Measurements from ENCODE around the gene ASIC4.

The ASIC4 gene

GRCh38 chr2:219549619-219550018, 35.3 kb downstream of the ASIC4 start:
- Histone ChIP-seq H3K4me3 (replicated peaks; ENCODE audit: insufficient read depth, low read length) (no peak overlapping the region), H3K27ac (replicated peaks) (no peak overlapping the region), H3K27me3 (ENCODE audit: insufficient read depth, poor library complexity, severe bottlenecking) (peaks cover 36% of the 10 kb centered on the region)
- TF ChIP-seq POLR2AphosphoS5 (IDR thresholded peaks at IDR 0.05; ENCODE audit: low read depth): no peak
- TF ChIP-seq CTCF (IDR thresholded peaks at IDR 0.05; ENCODE audit: insufficient read depth, low read length): no peak
- TF ChIP-seq REST (IDR thresholded peaks at IDR 0.05; ENCODE audit: insufficient replicate concordance, low read depth): no peak
- no peak for TF ChIP-seq SPI1 (IDR thresholded peaks at IDR 0.05; ENCODE audit: borderline replicate concordance, low read depth)
- TF ChIP-seq GABPA (IDR thresholded peaks at IDR 0.05; ENCODE audit: low read depth): no peak
- DNase-seq (ENCODE audit: low read depth in 1 of 2, low spot score in 1 of 2): no peak

GRCh38 chr2:219551441-219552381, 37.4 kb downstream of the ASIC4 start:
- Histone ChIP-seq H3K27me3 (ENCODE audit: insufficient read depth, poor library complexity, severe bottlenecking) (peaks cover 28% of the 10 kb centered on the region), H3K4me3 (replicated peaks; ENCODE audit: insufficient read depth, low read length) (peak overlapping the region; percentile 29; the same call in 1 of the 2 replicates), H3K27ac (replicated peaks) (no peak overlapping the region)
- no peak for DNase-seq (ENCODE audit: low read depth in 1 of 2, low spot score in 1 of 2)
- TF ChIP-seq SPI1 (IDR thresholded peaks at IDR 0.05; ENCODE audit: borderline replicate concordance, low read depth): no peak
- no peak for TF ChIP-seq CTCF (IDR thresholded peaks at IDR 0.05; ENCODE audit: insufficient read depth, low read length)
- no peak for TF ChIP-seq GABPA (IDR thresholded peaks at IDR 0.05; ENCODE audit: low read depth)
- TF ChIP-seq POLR2AphosphoS5 (IDR thresholded peaks at IDR 0.05; ENCODE audit: low read depth): no peak
- no peak for TF ChIP-seq REST (IDR thresholded peaks at IDR 0.05; ENCODE audit: insufficient replicate concordance, low read depth)

GRCh38 chr2:219552382-219553167, 38.3 kb downstream of the ASIC4 start:
- H3K4me3 ChIP-seq (replicated peaks; ENCODE audit: insufficient read depth, low read length): peak overlapping the region; percentile 29
- no peak overlapping the region for H3K27ac ChIP-seq (replicated peaks)
- peaks cover 28% of the 10 kb centered on the region for H3K27me3 ChIP-seq (ENCODE audit: insufficient read depth, poor library complexity, severe bottlenecking)
- no peak for TF ChIP-seq POLR2AphosphoS5 (IDR thresholded peaks at IDR 0.05; ENCODE audit: low read depth)
- no peak for TF ChIP-seq CTCF (IDR thresholded peaks at IDR 0.05; ENCODE audit: insufficient read depth, low read length)
- no peak for TF ChIP-seq GABPA (IDR thresholded peaks at IDR 0.05; ENCODE audit: low read depth)
- TF ChIP-seq REST (IDR thresholded peaks at IDR 0.05; ENCODE audit: insufficient replicate concordance, low read depth): no peak
- no peak for TF ChIP-seq SPI1 (IDR thresholded peaks at IDR 0.05; ENCODE audit: borderline replicate concordance, low read depth)
- peak in 1 of 2 experiments; percentile 45 for DNase-seq (ENCODE audit: low read depth in 1 of 2, low spot score in 1 of 2)

Measured in HL-60 (cell line).